Dermis microvascular lymphatic vessel endothelial cell (primary cell): Measurements from ENCODE around the gene ELP2. TPM values are rescaled to one million over a fixed set of nuclear protein-coding genes. Genes with fewer than 3 reads are reported as not detected.

Source experiments
- DNase-seq, 2 donors: peaks; one replicate each; pipeline versions ENCODE4 v3.0.0 to v3.0.0-alpha.2; 2010; ENCODE audit warnings: low read depth in 2 of 2
- total RNA-seq: library from RNA; depleted of rRNA; stranded (reverse); fragments of >200 nt; gene quantifications from 2 replicates; pipeline ENCODE4 v1.2.1, GENCODE V29; 2014

ELP2 gene
- total RNA-seq, 1 donor from 2014 or later = 152 TPM

DNA sequence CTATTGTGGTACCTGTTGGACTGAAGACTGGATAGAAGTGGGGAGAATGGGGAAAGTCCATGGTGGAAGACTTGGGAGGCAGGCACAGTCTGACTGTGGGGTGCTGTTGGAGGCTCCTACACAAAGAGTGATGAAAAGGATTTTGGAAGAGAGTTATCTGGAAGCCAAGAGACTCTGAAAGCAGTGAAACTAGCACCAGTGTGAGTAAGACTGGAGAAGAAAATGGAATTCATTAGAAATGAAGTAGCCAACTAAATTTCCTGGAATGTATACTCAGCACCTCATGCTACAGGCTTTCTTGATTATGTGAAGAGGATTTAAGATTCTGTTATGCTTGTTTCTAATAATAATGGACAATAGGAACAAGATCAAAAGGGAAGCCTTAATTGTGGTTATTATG lies 27.7 kb downstream of the ELP2 start:
- no peak for DNase-seq

DNA sequence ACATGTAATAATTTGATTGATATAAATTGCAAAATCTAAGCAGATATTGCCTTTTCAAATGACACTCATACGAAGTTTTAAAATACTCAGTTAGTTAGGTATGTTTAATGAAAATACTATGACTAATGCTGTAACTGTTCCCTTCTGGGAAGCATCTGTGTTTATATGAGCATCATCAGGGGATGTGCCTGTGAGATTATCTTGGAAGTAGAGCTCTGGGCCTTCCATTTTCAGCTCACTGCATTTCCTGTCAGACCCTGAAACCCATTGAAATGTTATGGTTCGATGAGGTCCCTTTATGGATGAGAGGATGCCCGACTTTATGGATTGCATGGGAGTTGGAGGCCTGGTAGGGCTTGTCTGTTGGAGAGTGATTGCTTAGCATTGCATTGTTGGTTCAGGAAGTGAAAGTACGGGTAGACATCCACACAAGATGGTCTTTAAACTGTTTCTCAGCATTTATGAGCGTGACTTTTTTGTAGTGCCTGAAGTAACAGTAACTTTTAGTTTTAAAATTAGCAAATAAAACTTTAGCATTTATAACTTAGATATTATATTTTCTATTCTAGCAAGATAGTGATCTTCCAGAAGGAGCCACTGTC lies 28.7 kb downstream of the ELP2 start:
- DNase-seq = peak; percentile 60 to 95

- no peak for DNase-seq
These were observed 31.3 kb downstream of the ELP2 start for GRCh38 chr18:36160959-36161371.

DNA sequence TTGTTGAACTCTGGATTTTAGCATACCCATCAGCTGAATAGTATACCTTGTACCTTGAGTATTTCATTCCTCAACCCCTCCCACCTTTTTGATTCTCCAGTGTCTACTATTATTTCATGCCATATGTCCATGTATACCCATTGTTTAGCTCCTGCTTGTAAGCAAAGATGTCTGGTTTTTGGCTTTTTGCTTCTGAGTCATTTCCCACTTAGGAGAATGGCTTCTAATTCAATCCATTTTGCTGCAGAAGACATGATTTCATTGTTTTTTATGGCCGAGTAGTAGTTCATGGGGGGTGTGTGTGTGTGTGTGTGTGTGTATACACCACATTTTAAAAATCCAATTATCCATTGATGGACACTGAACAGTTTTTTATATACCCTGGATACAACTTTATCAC lies 33.3 kb downstream of the ELP2 start:
- peak in 1 of 2 donors; percentile 86 for DNase-seq

DNA sequence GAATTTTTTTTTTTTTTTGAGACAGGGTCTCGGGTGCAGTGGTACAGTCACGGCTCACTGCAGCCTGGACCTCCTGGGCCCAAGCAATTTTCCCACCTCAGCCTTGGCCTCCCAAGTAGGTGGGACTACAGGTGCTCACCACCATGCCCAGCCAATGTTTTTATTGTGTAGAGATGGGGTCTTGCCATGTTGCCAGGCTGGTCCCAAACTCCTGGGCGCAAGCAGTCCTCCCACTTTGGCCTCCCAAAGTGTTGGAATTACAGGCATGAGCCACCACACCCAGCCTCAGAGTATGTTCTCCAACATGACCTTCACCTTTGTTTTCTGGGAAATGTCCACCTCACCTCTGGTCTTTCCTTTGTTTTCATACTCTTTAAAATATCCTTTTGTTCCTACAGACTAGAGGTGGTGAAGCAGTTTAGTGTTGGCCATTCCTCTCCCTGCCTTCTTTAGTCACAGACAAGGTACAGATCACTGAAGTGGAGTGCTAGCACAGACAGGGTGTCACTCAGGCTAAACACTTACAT lies 38.1 kb downstream of the ELP2 start:
- no peak for DNase-seq

DNA sequence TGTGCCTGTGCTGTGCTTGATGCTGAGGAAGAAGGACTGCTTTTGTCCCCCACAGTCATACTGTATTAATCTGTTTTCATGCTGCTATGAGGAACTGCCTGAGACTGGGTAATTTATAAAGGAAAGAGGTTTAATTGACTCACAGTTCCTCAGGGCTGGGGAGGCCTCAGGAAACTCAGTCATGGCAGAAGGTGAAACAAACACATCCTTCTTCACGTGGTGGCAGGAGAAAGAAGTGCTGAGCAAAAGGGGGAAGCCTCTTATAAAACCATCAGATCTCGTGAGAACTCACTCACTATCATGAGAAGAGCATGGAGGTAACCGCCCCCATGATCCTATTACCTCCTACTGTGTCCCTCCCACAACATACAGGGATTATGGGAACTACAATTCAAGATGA lies 38.6 kb downstream of the ELP2 start:
- DNase-seq = peak in 1 of 2 donors; percentile 38

DNA sequence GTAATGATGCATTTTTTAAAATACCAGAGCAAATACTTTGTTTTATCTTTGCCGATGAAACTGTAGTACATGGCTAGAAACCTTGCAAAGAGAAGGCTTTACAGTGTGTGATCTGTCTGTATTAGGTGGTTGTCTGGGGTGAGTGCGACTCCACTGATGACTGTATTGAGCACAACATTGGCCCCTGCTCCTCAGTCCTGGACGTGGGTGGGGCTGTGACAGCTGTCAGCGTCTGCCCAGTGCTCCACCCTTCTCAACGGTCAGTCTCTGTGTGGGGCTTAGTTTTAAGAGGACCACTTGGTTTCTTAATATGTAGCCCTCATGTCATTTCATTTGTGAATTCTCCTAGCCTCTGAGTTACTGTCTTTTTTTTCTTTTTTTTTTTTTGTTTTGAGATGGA lies 40.2 kb downstream of the ELP2 start:
- DNase-seq = no peak

- no peak for DNase-seq
These were observed 45.8 kb downstream of the ELP2 start for GRCh38 chr18:36175481-36175880.

GRCh38 chr18:36176177-36176584 lies 46.5 kb downstream of the ELP2 start:
- DNase-seq = no peak

DNA sequence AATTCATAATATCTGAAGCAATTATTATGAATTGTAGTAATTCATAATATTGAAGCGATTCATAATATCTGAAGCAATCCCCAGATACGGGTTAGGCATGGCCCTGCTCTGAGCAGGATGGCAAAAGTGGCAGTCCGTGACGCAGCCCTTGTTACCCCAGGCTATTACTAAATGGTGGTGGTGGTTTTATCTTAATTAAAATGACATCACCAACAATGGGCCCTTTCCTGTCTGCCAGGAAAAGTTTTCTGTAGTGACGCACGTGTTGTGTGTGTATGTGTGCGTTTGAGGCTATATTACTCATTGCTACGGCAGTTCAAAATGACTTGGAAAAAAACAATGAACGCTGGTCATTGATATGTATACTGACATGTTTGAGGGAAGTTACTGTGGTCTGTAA lies 47.0 kb downstream of the ELP2 start:
- DNase-seq = peak in 1 of 2 donors; percentile 91

GRCh38 chr18:36177913-36178312 lies 48.2 kb downstream of the ELP2 start:
- no peak for DNase-seq

DNA sequence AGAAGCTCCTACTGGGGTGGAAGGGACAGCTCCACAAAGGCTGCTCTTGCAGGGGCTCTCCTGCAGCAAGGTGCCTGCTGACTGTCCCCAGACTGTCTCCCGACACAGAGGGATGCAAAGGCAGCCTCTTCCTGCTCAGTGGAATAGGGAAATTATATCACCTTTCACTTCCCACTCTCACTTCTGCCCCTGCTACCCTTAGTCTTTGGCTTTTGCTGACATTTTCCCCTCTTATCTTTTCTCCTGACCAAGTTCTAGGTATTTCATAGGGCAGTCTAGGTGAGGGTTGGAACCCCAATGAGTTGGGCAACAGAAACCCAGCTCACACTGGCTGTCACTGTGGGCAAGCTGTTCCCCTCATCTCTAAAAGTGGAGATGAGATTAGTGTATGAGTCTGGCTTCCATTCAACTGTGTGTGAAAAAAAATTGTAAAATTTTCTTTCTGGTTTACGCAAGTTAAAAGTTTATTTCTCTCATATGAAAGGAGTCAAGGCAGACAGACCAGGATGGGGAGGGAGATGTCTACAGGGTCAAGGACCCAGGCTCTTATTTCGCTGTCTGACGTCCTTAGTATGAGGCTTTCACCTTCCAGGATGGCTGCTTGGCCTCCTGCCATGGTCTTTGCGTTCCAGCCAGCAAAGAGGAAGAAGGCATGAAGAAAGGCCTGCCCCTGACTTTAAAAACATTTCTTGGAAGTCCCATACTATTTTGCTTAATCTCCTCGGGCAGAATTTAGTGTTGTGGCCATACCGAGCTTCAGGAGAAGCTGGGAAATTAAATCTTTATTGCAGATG lies 50.1 kb downstream of the ELP2 start:
- peak in 1 of 2 donors; percentile 61 for DNase-seq

- DNase-seq = no peak
These were observed 51.7 kb downstream of the ELP2 start for GRCh38 chr18:36181441-36181840.

DNA sequence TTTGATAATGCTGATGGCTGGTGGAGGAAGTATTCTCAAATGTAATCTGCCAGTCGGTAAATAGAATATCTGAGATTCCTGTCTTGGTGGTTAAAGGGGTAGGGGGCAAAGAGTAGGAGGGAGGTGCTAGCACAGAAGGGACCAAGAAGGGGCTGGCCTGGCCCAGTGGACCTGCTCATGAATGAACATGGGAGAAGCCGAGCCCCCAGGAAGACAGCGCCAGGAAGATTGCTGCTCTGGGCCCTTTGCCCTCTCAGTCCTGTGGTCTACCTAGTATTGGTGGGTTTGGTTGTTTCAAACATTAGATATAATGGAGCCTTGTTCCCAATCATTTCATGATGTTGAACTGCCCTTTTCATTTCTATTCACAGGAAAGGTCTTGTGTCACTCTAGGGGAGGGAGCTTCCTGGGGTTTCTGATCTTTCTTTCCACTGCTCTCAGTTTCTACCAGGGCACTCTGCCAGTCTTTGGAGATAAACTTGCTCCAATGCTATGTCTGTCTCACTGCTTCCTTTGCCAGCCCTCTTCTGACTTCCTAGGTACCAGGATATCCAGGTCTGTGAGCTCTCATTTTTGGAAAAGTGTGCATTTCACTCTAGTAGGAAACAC lies 52.3 kb downstream of the ELP2 start:
- DNase-seq = no peak

- DNase-seq = no peak
These were observed 53.3 kb downstream of the ELP2 start for GRCh38 chr18:36183033-36183432.

- DNase-seq = no peak
These were observed 54.3 kb downstream of the ELP2 start for GRCh38 chr18:36183987-36184386.

DNA sequence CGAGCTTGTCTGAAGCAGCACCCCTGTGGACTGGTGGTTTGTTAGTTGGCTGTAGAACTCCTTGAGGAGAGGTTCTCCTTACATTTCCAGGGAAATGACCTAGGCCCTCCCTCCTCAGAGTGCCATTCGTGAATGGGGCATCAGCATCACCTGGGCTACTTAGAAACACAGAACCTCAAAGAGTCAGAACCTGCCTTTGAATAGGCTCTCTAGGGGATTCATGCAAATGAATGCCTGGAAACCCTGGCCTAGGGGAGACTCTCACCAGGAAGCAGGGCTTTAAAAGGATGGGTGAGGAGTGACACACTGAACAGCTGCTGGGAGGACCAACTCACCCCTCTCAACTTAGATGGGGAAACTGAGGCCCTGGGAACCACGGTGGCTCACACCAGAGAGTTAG lies 55.5 kb downstream of the ELP2 start:
- DNase-seq = no peak

- DNase-seq = no peak
These were observed 56.3 kb downstream of the ELP2 start for GRCh38 chr18:36185901-36186460.

- DNase-seq = peak in 1 of 2 donors; percentile 11
These were observed 56.9 kb downstream of the ELP2 start for GRCh38 chr18:36186461-36187192.

DNA sequence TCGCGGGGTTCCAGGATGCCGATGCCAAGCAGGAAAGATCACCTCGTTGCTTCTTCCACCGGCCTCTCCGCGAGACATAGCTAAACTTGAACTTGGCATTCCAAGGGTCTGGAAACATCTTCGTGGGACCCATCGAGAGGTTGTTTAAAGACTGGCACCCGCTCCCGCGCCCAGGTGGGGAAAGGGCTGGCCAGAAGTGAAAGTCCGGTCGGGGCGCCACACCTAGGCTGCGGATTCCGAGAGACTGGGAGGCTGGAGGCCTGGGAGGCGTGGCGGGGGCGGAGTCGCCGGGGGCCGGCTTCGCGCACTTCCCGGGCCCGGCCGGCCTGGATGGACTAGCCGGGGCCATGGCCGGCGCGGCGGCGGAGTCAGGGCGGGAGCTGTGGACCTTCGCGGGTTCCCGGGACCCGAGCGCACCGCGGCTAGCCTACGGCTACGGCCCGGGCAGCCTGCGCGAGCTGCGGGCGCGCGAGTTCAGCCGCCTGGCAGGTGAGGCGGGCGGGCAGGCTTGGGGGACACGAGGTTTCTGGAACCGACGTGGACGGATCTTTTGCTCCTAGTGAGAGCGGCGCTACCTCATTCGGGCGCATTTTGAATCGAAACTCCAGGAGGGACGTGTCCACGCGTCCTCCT lies 57.6 kb downstream of the ELP2 start, which contains the start of gene MOCOS:
Gene MOCOS (plus strand): TSS at position 305 of the 633 bp plus-strand sequence. CDS start 43 bp downstream, at position 348.
- peak in 1 of 2 donors; percentile 59 for DNase-seq
